DOHH2 (cell line): ENCODE data around the gene HOXB6.

Experiments
- H3F3A ChIP-seq: fragments of 200-600 bp; sonication (generic), shearing (Covaris generic); 2 replicates; pipeline ENCODE4 v1.6.0; 2016; ENCODE audit warnings: antibody characterized with exemption, mild to moderate bottlenecking; ENCODE audit not compliant: control insufficient read depth, insufficient read depth
- H3K27ac ChIP-seq: fragments of 200-600 bp; sonication (generic); 2 replicates; pipeline ENCODE4 v1.5.1; 2014; ENCODE audit warnings: low read depth, mild to moderate bottlenecking, low read length, moderate library complexity
- H3K27me3 ChIP-seq: fragments of 200-600 bp; sonication (generic); 2 replicates; pipeline ENCODE4 v1.6.1; 2014; ENCODE audit warnings: mild to moderate bottlenecking, low read length, mixed read lengths; ENCODE audit not compliant: control insufficient read depth
- H3K36me3 ChIP-seq: fragments of 200-600 bp; sonication (generic); 2 replicates; pipeline ENCODE4 v1.6.1; 2014; ENCODE audit warnings: mild to moderate bottlenecking, low read length, moderate library complexity, mixed read lengths; ENCODE audit not compliant: control insufficient read depth
- H3K4me1 ChIP-seq: fragments of 200-600 bp; sonication (generic); 2 replicates; pipeline ENCODE4 v1.6.1; 2014; ENCODE audit warnings: mild to moderate bottlenecking, low read length, mixed read lengths; ENCODE audit not compliant: control insufficient read depth
- H3K4me2 ChIP-seq: fragments of 200-600 bp; sonication (generic); 2 replicates; pipeline ENCODE4 v1.6.0; 2014; ENCODE audit warnings: mild to moderate bottlenecking, low read length, moderate library complexity
- H3K4me3 ChIP-seq: fragments of 200-600 bp; sonication (generic); 2 replicates; pipeline ENCODE4 v1.5.1; 2014; ENCODE audit warnings: mild to moderate bottlenecking, low read length, mixed read lengths
- H3K79me2 ChIP-seq: fragments of 200-600 bp; sonication (generic); 2 replicates; pipeline ENCODE4 v1.6.1; 2014; ENCODE audit warnings: mild to moderate bottlenecking, low read length, mixed read lengths; ENCODE audit not compliant: control insufficient read depth
- H3K9me2 ChIP-seq: fragments of 200-600 bp; sonication (generic); replicated peaks from 2 replicates; pipeline ENCODE4 v1.6.1; 2014; ENCODE audit warnings: mild to moderate bottlenecking, low read length, mixed read lengths; ENCODE audit not compliant: control insufficient read depth
- H3K9me3 ChIP-seq: fragments of 200-600 bp; sonication (generic); 2 replicates; pipeline ENCODE4 v1.6.1; 2014; ENCODE audit warnings: antibody characterized with exemption, low read length, mixed read lengths; ENCODE audit not compliant: control insufficient read depth, insufficient read depth
- H4K20me1 ChIP-seq: fragments of 200-600 bp; sonication (generic); 2 replicates; pipeline ENCODE4 v1.6.0; 2014; ENCODE audit warnings: low read depth, mild to moderate bottlenecking, antibody characterized with exemption, low read length, moderate library complexity; ENCODE audit not compliant: control insufficient read depth, insufficient read depth
- EZH2phosphoT487 ChIP-seq: fragments of 200-600 bp; sonication (generic); IDR thresholded peaks from 2 replicates; pipeline ENCODE4 v1.6.1; 2017; ENCODE audit warnings: borderline replicate concordance, mild to moderate bottlenecking, antibody characterized with exemption, low read length, moderate library complexity, mixed read lengths
- TF ChIP-seq, protein P1 (sequence below): fragments of 200-600 bp; sonication (generic); IDR thresholded peaks from one replicate; pipeline ENCODE4 v1.5.1; 2014; ENCODE audit warnings: antibody characterized with exemption, mild to moderate bottlenecking, low read depth, low read length; ENCODE audit not compliant: poor library complexity, severe bottlenecking

The HOXB6 gene

DNA sequence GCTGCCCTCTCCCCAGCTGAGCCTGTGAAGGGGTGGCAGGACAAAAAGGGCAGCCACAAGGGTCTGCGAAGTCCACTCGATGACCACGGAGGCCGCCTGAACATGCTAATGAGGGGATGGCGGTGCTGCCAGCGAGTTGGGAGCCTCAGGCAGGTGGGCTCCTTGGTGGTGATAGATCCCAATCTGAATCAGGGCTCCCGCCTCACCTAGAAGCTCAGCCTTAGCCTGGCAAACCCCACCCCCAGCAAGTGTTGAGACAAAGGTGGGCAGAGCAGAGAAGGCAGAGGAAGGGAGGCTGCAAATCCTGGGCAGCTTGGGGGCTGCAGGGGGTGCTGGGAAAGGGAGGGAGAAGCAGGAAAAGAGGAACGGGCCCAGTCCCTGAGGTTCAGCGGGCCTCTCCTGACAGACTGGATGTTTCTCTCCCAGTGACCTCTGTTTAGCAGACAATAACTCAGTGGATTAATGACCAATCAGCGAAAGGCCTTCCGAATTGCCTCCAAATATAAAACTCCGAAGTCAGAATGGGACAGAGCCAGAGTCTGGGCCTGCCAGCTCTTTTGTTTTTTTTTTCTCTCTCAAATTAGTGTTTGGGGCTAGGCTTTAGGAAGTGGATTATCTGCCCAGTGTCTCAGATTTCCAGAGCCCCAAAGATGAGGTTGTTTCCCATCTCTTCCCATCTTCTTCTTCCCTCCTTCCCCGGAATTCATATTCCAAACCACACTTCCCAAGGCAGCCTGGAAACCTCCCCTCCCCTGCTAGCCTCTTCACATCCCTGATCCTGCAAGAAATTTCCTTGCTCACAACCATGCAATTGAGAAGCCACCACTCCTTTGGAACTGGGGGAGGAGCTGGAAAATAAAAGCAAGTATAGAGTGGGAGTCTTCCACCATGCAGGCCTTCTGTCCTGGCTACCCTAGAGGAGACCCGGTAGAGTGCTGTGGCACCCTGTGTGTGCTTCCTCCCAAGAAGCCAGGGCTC lies 44.7 kb downstream of the HOXB6 start:
- H4K20me1 ChIP-seq: no peaks in the 10 kb centered on the region
- no peaks in the 10 kb centered on the region for H3K9me3 ChIP-seq

DNA sequence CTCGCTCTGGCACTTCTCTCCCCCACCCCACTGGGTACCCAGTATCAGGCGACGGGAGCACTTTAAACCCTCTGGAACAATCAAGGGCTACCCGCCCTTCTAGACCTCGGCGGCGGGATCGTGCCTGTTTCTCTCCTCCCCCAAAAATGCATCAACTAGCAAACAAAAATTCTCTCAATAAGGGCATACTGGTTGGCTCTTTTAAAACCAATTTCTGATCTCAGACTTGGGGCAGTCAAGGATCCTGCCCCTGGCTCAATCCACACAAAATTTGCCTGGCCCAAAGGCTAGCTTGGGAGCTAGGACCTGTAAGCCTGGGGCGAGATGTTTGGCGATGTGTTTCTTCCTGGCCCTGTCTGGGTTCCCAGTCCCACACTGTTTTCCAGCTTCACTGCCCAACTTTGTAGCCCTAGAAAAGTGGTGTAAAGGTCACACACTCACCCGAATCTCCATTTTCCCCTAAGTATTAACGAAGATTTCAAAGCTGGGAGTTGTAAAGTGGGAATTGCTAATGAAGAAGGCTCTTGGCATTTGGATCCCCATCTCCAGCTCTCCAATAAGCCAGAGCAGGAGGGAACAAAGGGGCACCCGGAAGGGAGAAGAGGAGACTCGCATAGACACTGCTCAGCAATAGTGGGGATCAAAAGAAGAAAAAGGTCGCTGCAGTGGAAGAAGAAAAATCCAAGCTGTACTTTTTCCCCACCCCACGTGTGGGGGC lies 45.5 kb downstream of the HOXB6 start:
- Histone ChIP-seq H3K36me3 (no peaks in the 10 kb centered on the region), H3K27me3 (peaks cover 3% of the 10 kb centered on the region; the same call in 1 of the 2 replicates), H3K27ac (no peak overlapping the region)

More for the DNA sequence above, 44.7 kb downstream of the HOXB6 start:
- no peak overlapping the region for H3K4me2 ChIP-seq
- H3K9me2 ChIP-seq: no peaks in the 10 kb centered on the region
- no peak overlapping the region for H3K4me3 ChIP-seq
- no peaks in the 10 kb centered on the region for H3K36me3 ChIP-seq
- H3K27ac ChIP-seq: no peak overlapping the region
- no peaks in the 10 kb centered on the region for H3F3A ChIP-seq
- TF ChIP-seq, protein P1, sequence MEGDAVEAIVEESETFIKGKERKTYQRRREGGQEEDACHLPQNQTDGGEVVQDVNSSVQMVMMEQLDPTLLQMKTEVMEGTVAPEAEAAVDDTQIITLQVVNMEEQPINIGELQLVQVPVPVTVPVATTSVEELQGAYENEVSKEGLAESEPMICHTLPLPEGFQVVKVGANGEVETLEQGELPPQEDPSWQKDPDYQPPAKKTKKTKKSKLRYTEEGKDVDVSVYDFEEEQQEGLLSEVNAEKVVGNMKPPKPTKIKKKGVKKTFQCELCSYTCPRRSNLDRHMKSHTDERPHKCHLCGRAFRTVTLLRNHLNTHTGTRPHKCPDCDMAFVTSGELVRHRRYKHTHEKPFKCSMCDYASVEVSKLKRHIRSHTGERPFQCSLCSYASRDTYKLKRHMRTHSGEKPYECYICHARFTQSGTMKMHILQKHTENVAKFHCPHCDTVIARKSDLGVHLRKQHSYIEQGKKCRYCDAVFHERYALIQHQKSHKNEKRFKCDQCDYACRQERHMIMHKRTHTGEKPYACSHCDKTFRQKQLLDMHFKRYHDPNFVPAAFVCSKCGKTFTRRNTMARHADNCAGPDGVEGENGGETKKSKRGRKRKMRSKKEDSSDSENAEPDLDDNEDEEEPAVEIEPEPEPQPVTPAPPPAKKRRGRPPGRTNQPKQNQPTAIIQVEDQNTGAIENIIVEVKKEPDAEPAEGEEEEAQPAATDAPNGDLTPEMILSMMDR: peak; percentile 23
- TF ChIP-seq EZH2phosphoT487: no peak
- H3K27me3 ChIP-seq: peaks cover 3% of the 10 kb centered on the region; the same call in 1 of the 2 replicates
- H3K4me1 ChIP-seq: no peaks in the 10 kb centered on the region
- no peaks in the 10 kb centered on the region for H3K79me2 ChIP-seq

DNA sequence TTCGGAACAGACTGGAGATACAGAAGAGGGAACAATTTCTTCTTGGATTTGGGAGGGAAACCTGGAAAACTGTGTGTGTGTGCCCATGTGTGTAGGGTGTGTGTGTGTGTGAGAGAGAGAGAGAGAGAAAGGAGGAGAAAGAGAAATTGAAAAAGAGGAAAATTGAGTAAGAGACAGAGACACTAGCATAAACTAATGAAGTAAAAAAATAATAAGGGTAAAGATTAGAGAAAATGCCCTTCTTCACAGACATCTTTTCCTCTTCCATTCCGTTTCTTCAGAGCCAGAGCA lies 46.0 kb downstream of the HOXB6 start:
- Histone ChIP-seq H3K27me3 (peaks cover 3% of the 10 kb centered on the region; the same call in 1 of the 2 replicates), H3K4me2 (no peak overlapping the region), H3K4me3 (no peak overlapping the region), H3K4me1 (no peaks in the 10 kb centered on the region), H3K9me2 (no peaks in the 10 kb centered on the region), H3K27ac (no peak overlapping the region), H4K20me1 (no peaks in the 10 kb centered on the region), H3K79me2 (no peaks in the 10 kb centered on the region), H3F3A (no peaks in the 10 kb centered on the region), H3K36me3 (no peaks in the 10 kb centered on the region), H3K9me3 (no peaks in the 10 kb centered on the region)
- no peak for TF ChIP-seq EZH2phosphoT487
- TF ChIP-seq, protein P1: no peak

More for the DNA sequence above, 45.5 kb downstream of the HOXB6 start:
- TF ChIP-seq, protein P1: no peak
- TF ChIP-seq EZH2phosphoT487: no peak
- Histone ChIP-seq H3K4me1 (no peaks in the 10 kb centered on the region), H4K20me1 (no peaks in the 10 kb centered on the region), H3K79me2 (no peaks in the 10 kb centered on the region), H3F3A (no peaks in the 10 kb centered on the region), H3K9me2 (no peaks in the 10 kb centered on the region), H3K9me3 (no peaks in the 10 kb centered on the region), H3K4me3 (no peak overlapping the region), H3K4me2 (no peak overlapping the region)
